Vagina (tissue), 2 donors: Measurements from ENCODE around the gene AGPAT3.

Source experiments
- CTCF ChIP-seq, 3 experiments: fragments of 450-650 bp in 2 of 3; fragments of 200-600 bp in 1 of 3; sonication (generic) in 1 of 3; IDR thresholded peaks; one replicate each; pipeline ENCODE4 v1.5.1; 2017 to 2019; ENCODE audit warnings: antibody characterized with exemption in 3 of 3, mild to moderate bottlenecking in 2 of 3, moderate library complexity in 2 of 3
- POLR2A ChIP-seq, 2 donors: fragments of 450-650 bp; IDR thresholded peaks; one replicate each; pipeline ENCODE4 v1.6.1; 2017; ENCODE audit warnings: antibody characterized with exemption in 2 of 2, mild to moderate bottlenecking in 2 of 2, moderate library complexity in 2 of 2

- TF ChIP-seq CTCF (IDR thresholded peaks at IDR 0.05) (no peak), POLR2A (IDR thresholded peaks at IDR 0.05) (no peak)
These were observed 47.5 kb downstream of the AGPAT3 start for GRCh38 chr21:43912500-43912899.
